DMS 273 (cell line): ENCODE data around the gene ELP4.
"Not testable (repeated sequence)": the region's sequence is repeated elsewhere in the genome, so short reads cannot be mapped to it uniquely, and the experiment has no call there.

Source experiments
- DNase-seq: peaks from one replicate; lab custom pipeline; 2025; ENCODE audit not compliant: unreplicated experiment; lab: John Stamatoyannopoulos, UW

The ELP4 gene

DNA sequence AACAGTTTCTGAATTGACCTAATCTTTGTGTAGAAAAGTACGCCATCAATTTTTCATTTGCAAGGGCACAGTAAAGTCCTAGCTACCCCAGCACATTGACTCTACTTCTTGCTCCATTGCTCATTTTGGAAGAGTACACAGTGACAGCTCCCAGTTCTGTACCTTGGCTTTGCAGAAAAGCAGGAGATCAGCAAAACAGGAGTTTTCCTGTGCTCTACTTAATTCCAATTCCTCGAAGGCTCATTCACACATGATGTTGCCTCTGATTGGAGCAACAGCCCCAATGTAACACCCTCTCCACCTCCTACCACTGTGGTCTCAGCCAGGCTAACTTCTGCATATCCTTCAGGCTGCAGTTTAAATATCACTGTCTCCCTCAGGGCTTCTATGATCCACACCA lies 182.9 kb downstream of the ELP4 start:
- no peak for DNase-seq

DNA sequence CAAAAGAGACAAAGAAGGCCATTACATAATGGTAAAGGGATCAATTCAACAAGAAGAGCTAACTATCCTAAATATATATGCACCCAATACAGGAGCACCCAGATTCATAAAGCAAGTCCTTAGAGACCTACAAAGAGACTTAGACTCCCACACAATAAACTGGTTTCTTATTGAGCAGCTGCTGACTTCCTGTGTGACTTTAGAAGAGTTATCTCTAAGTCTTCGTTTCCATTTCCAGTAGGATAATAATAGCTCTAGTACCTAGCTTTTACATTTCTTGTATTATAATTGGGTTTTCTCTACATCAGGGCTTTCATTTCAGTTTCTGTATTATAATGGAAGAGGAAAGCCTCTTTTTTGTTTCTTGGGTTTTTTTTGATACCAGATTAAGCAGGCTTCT lies 187.5 kb downstream of the ELP4 start:
- DNase-seq, result not testable (repeated sequence)

DNA sequence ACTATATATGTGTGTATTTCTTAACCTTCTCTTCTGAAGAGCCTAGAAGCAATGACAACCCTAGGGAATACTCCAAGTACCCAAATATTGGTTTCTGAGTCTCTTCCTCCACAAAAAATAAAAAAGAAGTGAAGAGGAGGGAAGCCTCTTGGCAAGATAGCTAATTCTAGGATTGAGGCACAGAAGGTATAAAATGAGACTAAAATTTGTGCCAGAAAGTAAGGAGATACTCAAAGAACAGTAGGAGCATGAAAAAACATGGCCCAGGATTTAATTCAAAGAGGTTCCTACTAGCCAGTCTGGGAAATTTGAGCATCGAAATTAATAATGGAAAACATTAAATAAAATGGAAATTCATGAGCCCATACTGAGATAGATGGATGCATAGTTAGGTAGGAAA lies 189.5 kb downstream of the ELP4 start:
- DNase-seq, result peak; percentile 14

DNA sequence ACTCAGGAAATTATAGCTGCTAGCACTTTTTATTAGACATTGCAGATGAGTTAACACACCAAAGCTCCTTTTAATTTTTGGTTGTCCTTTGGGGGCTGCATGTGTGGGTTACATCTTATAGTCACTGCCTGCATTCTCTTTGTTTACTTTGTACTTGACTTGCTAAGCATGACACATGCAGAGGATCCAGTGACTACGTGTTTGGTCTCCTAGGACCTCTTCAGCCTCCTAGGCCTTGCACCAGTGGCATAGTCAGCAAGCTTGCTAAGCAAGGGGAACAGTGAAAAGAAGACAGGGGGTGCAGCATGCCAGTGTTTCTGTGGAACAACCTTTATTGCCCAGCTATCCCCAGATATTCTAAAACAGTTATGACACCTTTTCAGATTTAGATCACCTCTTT lies 193.4 kb downstream of the ELP4 start:
- DNase-seq, result peak; percentile 35

DNA sequence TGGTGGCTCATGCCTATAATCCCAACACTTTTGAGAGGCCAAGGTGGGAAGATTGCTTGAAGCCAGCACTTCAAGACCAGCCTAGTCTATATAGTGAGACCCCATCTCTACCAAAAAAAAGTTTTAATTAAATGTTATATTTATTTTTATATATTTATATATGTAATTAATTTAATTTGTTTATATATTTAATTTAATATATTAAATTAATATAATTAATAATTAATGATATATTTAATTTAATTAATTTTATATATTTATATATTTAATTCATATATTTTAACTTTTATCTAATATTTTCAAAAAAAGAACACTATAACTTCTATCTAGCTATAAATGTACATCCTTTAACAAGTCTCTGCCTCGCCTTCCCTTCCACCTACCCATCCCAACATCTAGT lies 196.8 kb downstream of the ELP4 start:
- no peak for DNase-seq

DNA sequence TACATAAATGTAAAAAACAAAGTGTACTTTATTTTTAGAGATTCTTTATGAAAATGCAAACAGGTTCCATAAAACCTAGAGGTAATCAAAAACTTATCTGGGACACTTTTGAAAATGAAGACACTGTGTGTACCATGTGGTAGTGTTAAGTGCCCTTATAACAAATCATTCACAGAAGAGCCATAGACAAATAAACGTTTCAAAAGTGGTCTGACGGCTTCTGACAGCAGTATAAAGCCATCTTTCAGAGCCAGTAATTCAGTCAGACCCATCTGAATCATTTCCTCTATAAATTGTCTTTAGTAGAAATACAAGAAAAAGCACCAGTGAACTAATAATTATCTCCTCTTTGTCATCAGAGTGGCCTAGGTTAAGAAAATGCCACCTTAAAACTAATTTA lies 201.6 kb downstream of the ELP4 start:
- DNase-seq, result no peak

DNA sequence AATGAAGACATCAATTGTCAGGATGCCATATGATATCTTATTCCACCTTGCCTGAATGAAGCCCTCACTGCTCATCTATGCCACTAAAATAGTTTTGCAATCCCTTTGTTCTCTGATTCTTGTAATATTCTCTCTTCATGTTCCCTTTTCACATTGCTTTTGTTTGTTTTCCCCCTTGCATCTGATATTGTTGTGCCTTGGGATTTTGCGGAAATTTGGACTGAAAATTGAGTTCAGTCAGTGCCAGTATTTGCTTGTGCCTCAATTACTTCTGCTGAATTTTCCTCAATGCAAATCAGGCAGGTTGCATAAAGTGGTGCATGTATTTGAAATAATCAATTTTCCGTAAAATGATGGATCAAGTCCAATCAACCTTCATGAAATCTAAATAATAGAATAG lies 203.3 kb downstream of the ELP4 start:
- no peak for DNase-seq

DNA sequence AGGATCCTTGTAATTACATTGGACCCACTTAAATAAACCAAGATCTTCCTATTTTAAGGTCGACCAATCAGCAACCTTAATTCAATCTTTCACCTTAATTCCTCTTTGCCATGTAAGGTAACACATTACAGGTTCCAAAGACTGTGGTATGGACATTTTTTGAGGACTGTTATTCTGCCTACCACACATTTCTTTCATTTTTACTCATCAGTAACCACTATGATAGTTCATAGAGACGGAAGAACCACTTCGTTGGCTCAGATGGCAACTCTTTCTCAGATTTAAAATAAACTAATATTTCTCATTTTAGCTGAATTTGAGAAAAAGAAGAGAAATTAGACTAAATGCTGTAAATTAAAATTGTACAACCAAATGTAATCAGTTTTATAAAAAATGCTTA lies 205.3 kb downstream of the ELP4 start:
- no peak for DNase-seq

DNA sequence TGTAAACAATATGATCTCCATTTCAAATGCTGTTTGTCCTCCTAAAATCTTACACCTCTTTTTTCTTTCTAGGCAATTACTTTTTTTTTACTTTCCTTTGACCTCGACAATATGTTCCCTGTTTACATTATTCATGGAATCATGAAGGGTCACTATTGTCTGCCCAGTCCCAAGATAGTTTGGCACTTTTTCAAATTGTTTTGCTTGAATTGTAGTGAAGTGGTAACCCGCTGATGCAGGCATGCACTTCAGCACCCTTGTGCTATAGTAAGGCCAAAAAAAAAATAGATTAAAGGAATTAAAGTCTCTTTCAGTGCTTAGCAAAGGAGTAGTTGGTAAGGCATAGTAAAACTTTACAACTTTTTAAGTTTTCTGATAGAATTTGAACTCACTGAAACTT lies 210.7 kb downstream of the ELP4 start:
- peak; percentile 2 for DNase-seq

DNA sequence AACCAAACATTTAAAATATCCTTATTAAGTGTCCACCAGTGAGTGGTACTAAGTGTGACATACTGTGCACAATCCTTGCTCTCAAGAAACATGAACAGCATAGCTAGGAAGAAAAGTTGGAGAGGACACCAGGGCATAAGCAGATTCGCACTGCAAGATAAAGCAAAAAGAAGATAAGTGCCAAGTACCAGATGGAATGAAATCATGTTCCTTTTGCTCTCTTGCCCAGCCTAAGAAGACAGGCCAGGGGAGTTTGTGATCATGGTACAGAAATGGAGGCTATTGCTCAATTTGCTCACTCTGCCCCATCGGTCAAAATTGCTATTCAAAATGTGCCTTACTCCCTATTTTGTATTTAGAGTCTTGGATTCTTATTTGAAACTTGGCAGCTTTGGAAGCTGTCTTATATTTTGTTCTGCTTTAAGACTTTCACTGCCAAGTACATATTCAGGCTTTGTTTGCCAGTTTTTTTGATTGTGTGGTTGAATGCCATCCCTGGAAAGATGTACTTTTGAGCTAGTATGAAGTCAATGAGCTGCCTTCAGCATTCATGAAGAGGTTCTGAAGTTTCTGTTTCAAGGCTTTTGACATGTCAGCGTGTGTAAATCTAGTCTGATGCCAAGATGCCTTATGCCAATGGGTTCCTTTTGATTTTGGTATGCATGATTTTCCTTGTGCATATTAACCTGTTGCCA lies 211.3 kb downstream of the ELP4 start:
- DNase-seq, result peak; percentile 17

DNA sequence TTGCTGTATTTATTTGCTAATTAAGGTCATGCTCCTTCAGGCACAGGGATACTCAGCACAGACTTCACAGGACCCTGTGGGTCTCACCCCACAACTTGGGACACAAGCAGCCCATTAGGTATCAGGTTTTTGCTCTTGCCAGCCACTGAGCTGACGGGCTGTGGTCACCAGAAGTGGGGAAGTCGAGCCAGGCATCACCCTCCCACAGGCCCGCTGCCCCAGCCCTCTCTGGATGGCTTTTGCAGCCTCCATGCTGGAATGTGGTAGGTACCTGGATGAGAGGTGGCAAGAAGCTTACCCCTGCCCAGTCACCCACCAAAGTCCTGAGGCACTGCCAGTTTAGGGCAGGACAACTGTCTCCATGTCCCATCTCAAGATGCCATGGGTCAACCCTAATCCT lies 213.2 kb downstream of the ELP4 start:
- no peak for DNase-seq

DNA sequence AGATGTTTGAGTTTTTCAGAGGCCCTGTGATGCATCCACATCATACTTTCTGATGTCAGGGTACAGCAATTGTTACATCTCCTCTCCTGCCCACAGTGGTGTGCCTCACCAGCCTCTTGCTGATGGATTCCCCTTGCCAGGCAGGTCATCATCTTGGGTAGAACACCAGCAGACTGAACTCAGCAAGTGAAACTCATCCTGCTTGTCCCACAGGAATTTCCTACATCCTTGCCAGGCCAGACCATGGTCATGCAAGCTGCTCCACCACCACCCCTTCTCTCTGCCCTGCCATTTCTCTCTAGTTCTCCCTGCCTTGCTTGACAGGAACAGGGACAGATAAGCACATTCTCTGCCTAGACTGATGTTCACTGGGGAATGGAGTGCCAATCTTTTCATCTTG lies 215.6 kb downstream of the ELP4 start:
- DNase-seq, result no peak

DNA sequence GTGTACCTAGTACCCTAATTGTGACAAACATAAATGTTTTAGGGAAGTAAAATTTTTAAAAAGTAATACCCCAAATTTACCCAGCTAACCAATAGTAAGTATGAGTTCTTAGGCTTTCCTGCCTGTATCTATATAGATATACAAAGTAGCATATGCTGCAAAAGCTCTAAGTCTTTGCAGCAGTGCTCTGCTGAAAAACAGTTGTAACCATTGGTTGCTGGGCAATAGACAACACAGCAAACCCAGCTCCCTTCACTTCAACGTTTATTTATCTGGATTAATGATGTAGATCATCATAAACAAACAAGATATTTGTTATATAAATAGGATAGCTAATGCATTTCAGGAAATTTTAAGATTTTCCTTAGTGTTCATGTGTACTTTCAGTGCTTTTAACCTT lies 218.9 kb downstream of the ELP4 start:
- DNase-seq, result no peak

DNA sequence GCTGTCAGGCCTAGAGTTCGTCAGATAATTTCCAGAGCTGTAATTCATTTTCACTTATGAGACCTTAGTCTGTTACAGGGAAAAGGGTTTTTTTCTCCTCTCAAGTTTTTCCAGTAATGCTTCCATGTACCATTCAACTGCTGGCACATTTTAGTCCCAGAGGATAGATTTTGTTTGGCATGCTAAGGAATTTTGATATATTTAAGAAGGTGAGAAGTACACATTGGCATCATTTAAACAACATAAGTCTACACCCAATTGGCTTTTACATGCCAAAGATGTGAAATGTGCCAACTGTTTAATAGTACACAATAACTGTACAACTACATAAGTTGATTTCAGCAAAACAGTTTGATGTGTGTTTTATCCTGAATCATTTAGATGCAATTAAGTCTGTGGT lies 230.6 kb downstream of the ELP4 start:
- no peak for DNase-seq

DNA sequence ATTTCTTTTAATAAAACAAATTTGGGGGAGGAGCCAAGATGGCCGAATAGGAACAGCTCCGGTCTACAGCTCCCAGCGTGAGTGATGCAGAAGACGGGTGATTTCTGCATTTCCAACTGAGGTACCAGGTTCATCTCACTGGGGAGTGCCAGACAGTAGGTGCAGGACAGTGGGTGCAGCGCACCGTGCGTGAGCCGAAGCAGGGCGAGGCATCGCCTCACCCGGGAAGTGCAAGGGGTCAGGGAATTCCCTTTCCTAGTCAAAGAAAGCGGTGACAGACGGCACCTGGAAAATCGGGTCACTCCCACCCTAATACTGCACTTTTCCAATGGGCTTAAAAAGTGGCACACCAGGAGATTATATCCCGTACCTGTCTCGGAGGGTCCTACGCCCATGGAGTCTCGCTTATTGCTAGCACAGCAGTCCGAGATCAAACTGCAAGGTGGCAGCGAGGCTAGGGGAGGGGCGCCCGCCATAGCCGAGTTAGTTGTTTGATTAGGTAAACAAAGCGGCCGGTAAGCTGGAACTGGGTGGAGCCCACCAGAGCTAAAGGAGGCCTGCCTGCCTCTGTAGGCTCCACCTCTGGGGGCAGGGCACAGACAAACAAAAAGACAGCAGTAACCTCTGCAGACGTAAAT lies 231.3 kb downstream of the ELP4 start:
- DNase-seq, result not testable (repeated sequence)

DNA sequence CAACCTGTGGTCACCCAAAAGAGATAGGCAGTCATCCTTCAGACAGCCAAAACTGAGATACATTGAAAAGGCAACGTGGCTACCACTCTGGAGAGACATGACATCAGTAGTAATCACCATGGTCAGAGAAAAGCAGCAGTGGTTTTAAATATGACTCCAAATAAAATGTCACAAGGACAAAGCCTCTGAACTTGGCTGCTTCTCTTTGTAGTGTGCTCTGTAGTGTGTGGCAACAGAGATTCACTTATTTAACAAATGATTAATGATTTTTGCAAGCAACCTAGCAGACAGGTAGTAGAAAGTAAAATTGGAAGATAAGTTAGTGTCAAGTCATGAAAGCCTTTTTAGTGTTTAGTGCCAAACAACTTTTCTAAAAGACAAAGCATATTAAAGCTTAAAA lies 238.0 kb downstream of the ELP4 start:
- DNase-seq, result no peak

DNA sequence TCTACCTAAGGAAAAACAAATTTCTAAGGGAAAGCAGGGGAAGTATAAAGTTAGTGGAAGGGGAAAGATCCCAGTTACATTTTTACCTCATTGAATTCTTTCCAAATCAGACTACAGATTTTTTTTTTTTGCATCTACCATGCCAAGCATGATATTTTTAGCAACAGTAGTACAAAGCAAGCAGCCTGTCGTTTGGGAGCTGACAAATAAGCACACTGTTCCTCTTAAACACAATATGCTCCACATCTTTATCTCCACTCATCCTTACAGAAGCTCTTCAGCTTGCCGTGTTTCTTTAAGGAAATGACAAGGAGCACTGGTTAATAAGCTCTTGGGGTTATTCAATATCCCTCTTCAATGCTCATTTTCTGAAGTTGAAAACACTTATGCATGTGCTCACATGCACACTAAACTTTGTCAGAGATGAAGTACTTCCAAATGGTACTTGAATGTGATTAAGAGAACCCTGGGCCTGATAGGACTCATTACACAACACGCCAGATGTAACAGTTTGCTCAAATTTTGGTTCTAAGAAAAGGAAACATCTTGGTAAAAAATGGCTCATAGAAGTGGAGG lies 247.8 kb downstream of the ELP4 start:
- DNase-seq, result peak; percentile 71

DNA sequence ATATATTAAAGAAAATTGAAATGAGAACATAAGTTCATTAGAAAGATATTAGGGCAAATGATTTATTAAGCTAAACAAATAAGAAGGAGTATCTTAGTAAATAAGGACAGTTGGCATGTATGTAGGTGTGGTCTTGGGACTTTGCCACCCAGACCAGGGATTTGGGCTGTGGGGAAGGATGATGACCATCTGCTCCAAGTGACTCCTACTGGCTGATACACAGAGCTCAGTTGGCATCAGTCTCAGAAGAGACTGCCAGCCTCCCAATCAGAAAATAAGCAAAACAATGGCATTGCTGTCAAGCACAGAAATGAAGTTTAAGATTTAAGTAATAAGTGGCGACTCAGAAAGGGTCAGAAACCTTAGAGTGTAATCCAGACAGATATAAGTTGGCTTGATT lies 252.1 kb downstream of the ELP4 start:
- peak; percentile 85 for DNase-seq

DNA sequence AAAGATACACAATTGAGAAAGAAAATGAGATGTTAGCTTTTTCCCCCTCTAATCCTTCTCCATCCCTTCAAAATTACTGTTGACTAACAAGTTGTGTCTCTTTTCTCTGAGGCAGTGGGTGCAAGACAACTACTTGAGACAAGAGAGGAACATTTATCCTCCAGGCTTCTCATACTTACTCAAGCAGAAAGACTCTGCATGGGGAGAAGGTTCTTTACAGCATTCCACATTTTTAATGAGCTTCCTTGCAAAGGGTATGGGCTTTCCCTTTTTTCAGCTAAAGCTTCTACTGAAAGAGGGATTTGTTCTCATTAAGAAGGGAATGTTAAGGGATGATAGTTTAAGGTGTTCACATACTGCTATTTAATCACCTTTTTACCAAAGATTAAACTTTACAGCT lies 253.7 kb downstream of the ELP4 start:
- peak; percentile 19 for DNase-seq

DNA sequence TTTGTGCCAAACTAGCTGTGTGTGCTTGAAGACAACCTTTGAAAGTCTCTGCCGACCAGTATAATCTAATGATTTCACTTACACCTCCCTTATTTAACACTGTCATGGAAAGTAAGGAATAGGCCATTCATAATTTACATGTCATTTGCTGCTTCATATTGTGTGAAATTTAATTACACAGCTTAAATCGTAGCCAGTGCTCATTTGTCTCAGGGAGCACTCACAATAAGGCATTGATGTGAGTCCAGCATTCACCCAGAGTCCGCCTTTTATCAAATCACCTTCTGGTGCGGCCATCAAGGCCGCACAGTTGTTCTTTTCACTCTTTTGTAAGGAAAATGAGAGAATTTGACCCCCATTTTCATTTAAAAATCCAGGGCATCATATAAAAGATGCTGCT lies 254.7 kb downstream of the ELP4 start:
- DNase-seq, result no peak

DNA sequence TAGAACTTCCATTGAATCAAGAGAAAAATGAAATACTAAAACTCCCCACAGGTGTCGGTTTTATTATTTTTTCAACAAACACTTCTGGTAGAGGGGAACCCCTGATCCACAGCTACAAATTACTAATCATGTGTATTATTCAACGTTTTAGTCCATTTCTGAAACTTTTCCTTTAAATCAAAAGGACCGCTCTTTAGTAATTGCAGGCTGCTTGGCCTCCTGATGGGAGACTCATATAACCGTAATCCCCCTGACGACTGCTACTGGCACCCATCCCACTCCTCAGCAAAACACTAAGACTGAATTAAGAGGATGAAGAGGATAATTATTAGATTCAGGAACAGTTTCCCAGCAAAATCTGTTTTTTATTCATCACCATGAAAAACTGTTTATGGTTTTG lies 255.2 kb downstream of the ELP4 start:
- DNase-seq, result peak; percentile 61

DNA sequence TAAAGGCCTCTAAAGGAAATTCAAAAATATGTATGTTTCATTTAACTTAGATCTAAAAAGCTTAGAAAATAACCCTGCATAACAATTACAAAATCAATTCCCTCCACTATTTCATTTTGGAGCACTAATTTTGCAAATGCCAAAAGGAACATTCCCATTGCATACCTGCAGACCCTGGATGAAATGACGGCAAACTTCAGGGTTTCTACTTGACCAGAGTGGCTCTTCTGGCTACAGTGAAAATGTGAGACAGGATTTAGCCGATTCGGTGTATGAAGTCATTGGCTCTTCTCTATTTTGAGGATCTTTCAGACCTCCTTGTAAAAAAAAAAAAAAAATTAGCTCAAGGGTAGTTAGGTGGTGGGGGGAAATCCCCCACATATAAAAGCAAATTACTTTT lies 257.5 kb downstream of the ELP4 start:
- no peak for DNase-seq

DNA sequence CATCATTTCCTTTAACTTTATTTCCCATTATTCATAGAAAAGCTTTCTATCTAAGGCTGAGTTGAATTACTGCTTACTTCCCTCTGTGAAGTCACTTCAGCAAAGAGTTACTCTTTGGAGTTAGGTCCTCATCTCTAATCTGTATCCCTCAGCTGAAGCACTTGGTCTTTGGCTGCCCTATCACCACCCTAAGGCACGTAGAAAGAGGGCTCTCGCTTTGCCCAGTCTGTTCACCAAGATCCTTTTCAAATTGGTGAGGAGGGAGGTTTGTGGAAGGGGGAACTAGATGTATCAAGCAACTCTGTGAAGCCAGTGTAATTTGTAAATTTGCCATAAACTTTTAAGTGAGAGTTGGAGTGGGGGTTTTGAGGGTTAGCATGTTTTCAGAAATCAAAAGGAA lies 258.1 kb downstream of the ELP4 start:
- no peak for DNase-seq
